DND-41 (cell line): ENCODE data around the gene MED8.

Experiments
- ATAC-seq: fragments of 200-7000 bp; cut with Tn5 transposase; 3 replicates; pipeline ENCODE4 v1.9.1; 2021; ENCODE audit warnings: low read depth; ENCODE audit not compliant: insufficient read depth
- DNase-seq: peaks from one replicate; pipeline ENCODE4 v3.0.0-alpha.2; 2020
- H2AFZ ChIP-seq: 2 replicates; pipeline ENCODE4 v1.6.0; 2012; ENCODE audit warnings: low read depth, low read length
- H3K27ac ChIP-seq: 2 replicates; pipeline ENCODE4 v1.5.1; 2012; ENCODE audit warnings: low read length, inconsistent platforms
- H3K27me3 ChIP-seq: fragments of 200-600 bp; sonication (generic); 2 replicates; pipeline ENCODE4 v1.6.0; 2012; ENCODE audit warnings: low read length, mild to moderate bottlenecking, inconsistent platforms; ENCODE audit not compliant: insufficient read depth, poor library complexity
- H3K36me3 ChIP-seq: 2 replicates; pipeline ENCODE4 v1.5.1; 2012; ENCODE audit warnings: low read length, inconsistent platforms; ENCODE audit not compliant: insufficient read depth
- H3K4me1 ChIP-seq: 2 replicates; pipeline ENCODE4 v1.5.1; 2012; ENCODE audit warnings: mild to moderate bottlenecking, low read length; ENCODE audit not compliant: insufficient read depth
- H3K4me2 ChIP-seq: 2 replicates; pipeline ENCODE4 v1.6.0; 2012; ENCODE audit warnings: mild to moderate bottlenecking, moderate library complexity, low read length, inconsistent platforms; ENCODE audit not compliant: insufficient read depth
- H3K4me3 ChIP-seq, 2 experiments: fragments of 200-600 bp in 1 of 2; shearing (Covaris generic) in 1 of 2; 2 replicates each; pipeline ENCODE4 v1.5.1; 2012 to 2016; ENCODE audit warnings: inconsistent platforms in 2 of 2, low read length in 2 of 2, mild to moderate bottlenecking in 2 of 2, low read depth in 1 of 2, moderate library complexity in 1 of 2
- H3K79me2 ChIP-seq: 2 replicates; pipeline ENCODE4 v1.6.0; 2012; ENCODE audit warnings: low read length, inconsistent platforms; ENCODE audit not compliant: insufficient read depth
- H3K9ac ChIP-seq: 2 replicates; pipeline ENCODE4 v1.6.0; 2012; ENCODE audit warnings: low read depth, mild to moderate bottlenecking, inconsistent platforms, low read length, moderate library complexity
- H3K9me3 ChIP-seq: 2 replicates; pipeline ENCODE4 v1.5.1; 2012; ENCODE audit warnings: low read length, moderate library complexity, mild to moderate bottlenecking, inconsistent platforms; ENCODE audit not compliant: insufficient read depth, severe bottlenecking
- H4K20me1 ChIP-seq: 2 replicates; pipeline ENCODE4 v1.6.0; 2012; ENCODE audit warnings: low read length; ENCODE audit not compliant: insufficient read depth
- CTCF ChIP-seq: IDR thresholded peaks from 2 replicates; pipeline ENCODE4 v1.5.1; 2012; ENCODE audit warnings: borderline replicate concordance, low read length, moderate library complexity, mild to moderate bottlenecking; ENCODE audit not compliant: poor library complexity, severe bottlenecking; ENCODE audit errors: extremely low read depth
- EZH2 ChIP-seq: IDR thresholded peaks from 3 replicates; pipeline ENCODE4 v1.6.1; 2012; ENCODE audit warnings: borderline replicate concordance, low read depth, mild to moderate bottlenecking, moderate library complexity, low read length, inconsistent platforms; ENCODE audit not compliant: severe bottlenecking

Gene MED8

GRCh38 chr1:43427941-43428340 is 38.3 kb upstream of the MED8 start:
- Histone ChIP-seq H3K9me3 (no peaks in the 10 kb centered on the region), H3K79me2 (no peaks in the 10 kb centered on the region), H3K36me3 (peaks cover 100% of the 10 kb centered on the region), H2AFZ (no peak overlapping the region), H3K4me1 (no peaks in the 10 kb centered on the region), H3K4me3 (no peak overlapping the region), H3K27me3 (no peaks in the 10 kb centered on the region), H3K9ac (no peak overlapping the region), H4K20me1 (peaks cover 10% of the 10 kb centered on the region), H3K4me2 (no peak overlapping the region), H3K27ac (no peak overlapping the region)
- DNase-seq = no peak
- TF ChIP-seq EZH2 (no peak), CTCF (no peak)
- ATAC-seq = no peak

- H3K4me1 ChIP-seq = no peaks in the 10 kb centered on the region
- TF ChIP-seq CTCF (no peak), EZH2 (no peak)
- ATAC-seq (no peak), DNase-seq (no peak)
- H3K79me2 ChIP-seq = no peaks in the 10 kb centered on the region
- H3K4me2 ChIP-seq = no peak overlapping the region
- H3K27me3 ChIP-seq = no peaks in the 10 kb centered on the region
- no peak overlapping the region for H3K9ac ChIP-seq
- H3K9me3 ChIP-seq = no peaks in the 10 kb centered on the region
- no peak overlapping the region for H3K27ac ChIP-seq
- H3K4me3 ChIP-seq = no peak overlapping the region
- no peak overlapping the region for H2AFZ ChIP-seq
- peaks cover 99% of the 10 kb centered on the region for H3K36me3 ChIP-seq
- H4K20me1 ChIP-seq = peaks cover 10% of the 10 kb centered on the region
These were observed 37.9 kb upstream of the MED8 start for GRCh38 chr1:43427524-43427923.

GRCh38 chr1:43426221-43426620 is 36.6 kb upstream of the MED8 start:
- ATAC-seq (no peak), DNase-seq (no peak)
- Histone ChIP-seq H3K4me3 (no peak overlapping the region), H3K27me3 (no peaks in the 10 kb centered on the region), H2AFZ (no peak overlapping the region), H3K9me3 (no peaks in the 10 kb centered on the region), H3K4me1 (no peaks in the 10 kb centered on the region), H3K79me2 (no peaks in the 10 kb centered on the region), H3K36me3 (peaks cover 98% of the 10 kb centered on the region), H4K20me1 (peaks cover 14% of the 10 kb centered on the region), H3K4me2 (no peak overlapping the region), H3K27ac (no peak overlapping the region), H3K9ac (no peak overlapping the region)
- TF ChIP-seq CTCF (no peak), EZH2 (no peak)

- Histone ChIP-seq H2AFZ (no peak overlapping the region), H3K4me2 (no peak overlapping the region), H3K27ac (no peak overlapping the region), H3K4me1 (no peaks in the 10 kb centered on the region), H3K9ac (no peak overlapping the region), H3K36me3 (peaks cover 98% of the 10 kb centered on the region), H4K20me1 (peaks cover 11% of the 10 kb centered on the region; the same call in 1 of the 2 replicates), H3K79me2 (no peaks in the 10 kb centered on the region), H3K27me3 (no peaks in the 10 kb centered on the region), H3K4me3 (no peak overlapping the region), H3K9me3 (no peaks in the 10 kb centered on the region)
- DNase-seq = no peak
- ATAC-seq = no peak
- TF ChIP-seq CTCF = no peak
- TF ChIP-seq EZH2 = no peak
These were observed 35.4 kb upstream of the MED8 start for GRCh38 chr1:43425045-43425444.
